ENCODE results near the gene BCAM.
"Not testable (repeated sequence)": the region's sequence is repeated elsewhere in the genome, so short reads cannot be mapped to it uniquely, and the experiment has no call there.

BCAM gene

GRCh38 chr19:44847144-44848035 lies 38.5 kb downstream of the BCAM start:
- TF ChIP-seq POLR2AphosphoS5 (IDR thresholded peaks at IDR 0.05; ENCODE audit: low read depth, low read length) (no peak), PAX5 (IDR thresholded peaks at IDR 0.05; ENCODE audit: insufficient read depth, low read length, severe bottlenecking) (no peak), POLR2A (IDR thresholded peaks at IDR 0.05; ENCODE audit: low read depth, low read length) (no peak), POU2F2 (IDR thresholded peaks at IDR 0.05; ENCODE audit: low read depth, low read length) (no peak), TAF1 (IDR thresholded peaks at IDR 0.05; ENCODE audit: low read depth, low read length) (no peak), SPI1 (IDR thresholded peaks at IDR 0.05; ENCODE audit: low read depth, low read length) (no peak)
- DNase-seq (ENCODE audit: insufficient read length, low spot score) (no peak), FAIRE-seq (no peak)

- no peak for TF ChIP-seq TAF1 (IDR thresholded peaks at IDR 0.05; ENCODE audit: low read depth, low read length)
- DNase-seq (ENCODE audit: insufficient read length, low spot score) (no peak), FAIRE-seq (no peak)
Measured at GRCh38 chr19:44848036-44848811, 39.3 kb downstream of the BCAM start.

- DNase-seq (ENCODE audit: insufficient read length, low spot score) = no peak
- no peak for FAIRE-seq
- TF ChIP-seq SPI1 (IDR thresholded peaks at IDR 0.05; ENCODE audit: low read depth, low read length) = no peak
- no peak for TF ChIP-seq PAX5 (IDR thresholded peaks at IDR 0.05; ENCODE audit: insufficient read depth, low read length, severe bottlenecking)
- no peak for TF ChIP-seq POU2F2 (IDR thresholded peaks at IDR 0.05; ENCODE audit: low read depth, low read length)
- TF ChIP-seq TAF1 (IDR thresholded peaks at IDR 0.05; ENCODE audit: low read depth, low read length) = no peak
- TF ChIP-seq POLR2AphosphoS5 (IDR thresholded peaks at IDR 0.05; ENCODE audit: low read depth, low read length) = no peak
- no peak for TF ChIP-seq POLR2A (IDR thresholded peaks at IDR 0.05; ENCODE audit: low read depth, low read length)
Measured at GRCh38 chr19:44848812-44849447, 40.0 kb downstream of the BCAM start.

GRCh38 chr19:44850641-44851109 lies 41.8 kb downstream of the BCAM start:
- FAIRE-seq (no peak), DNase-seq (ENCODE audit: insufficient read length, low spot score) (no peak)
- TF ChIP-seq POLR2AphosphoS5 (IDR thresholded peaks at IDR 0.05; ENCODE audit: low read depth, low read length) = no peak
- TF ChIP-seq SPI1 (IDR thresholded peaks at IDR 0.05; ENCODE audit: low read depth, low read length) = no peak
- no peak for TF ChIP-seq TAF1 (IDR thresholded peaks at IDR 0.05; ENCODE audit: low read depth, low read length)
- TF ChIP-seq POLR2A (IDR thresholded peaks at IDR 0.05; ENCODE audit: low read depth, low read length) = no peak
- TF ChIP-seq POU2F2 (IDR thresholded peaks at IDR 0.05; ENCODE audit: low read depth, low read length) = no peak
- TF ChIP-seq PAX5 (IDR thresholded peaks at IDR 0.05; ENCODE audit: insufficient read depth, low read length, severe bottlenecking) = no peak

GRCh38 chr19:44851427-44851826 lies 42.5 kb downstream of the BCAM start:
- no peak for DNase-seq (ENCODE audit: insufficient read length, low spot score)
- no peak for FAIRE-seq
- TF ChIP-seq POU2F2 (IDR thresholded peaks at IDR 0.05; ENCODE audit: low read depth, low read length) (no peak), POLR2A (IDR thresholded peaks at IDR 0.05; ENCODE audit: low read depth, low read length) (no peak), PAX5 (IDR thresholded peaks at IDR 0.05; ENCODE audit: insufficient read depth, low read length, severe bottlenecking) (no peak), SPI1 (IDR thresholded peaks at IDR 0.05; ENCODE audit: low read depth, low read length) (no peak), TAF1 (IDR thresholded peaks at IDR 0.05; ENCODE audit: low read depth, low read length) (no peak), POLR2AphosphoS5 (IDR thresholded peaks at IDR 0.05; ENCODE audit: low read depth, low read length) (no peak)

- no peak for TF ChIP-seq SPI1 (IDR thresholded peaks at IDR 0.05; ENCODE audit: low read depth, low read length)
- TF ChIP-seq POLR2A (IDR thresholded peaks at IDR 0.05; ENCODE audit: low read depth, low read length) = no peak
- no peak for TF ChIP-seq PAX5 (IDR thresholded peaks at IDR 0.05; ENCODE audit: insufficient read depth, low read length, severe bottlenecking)
- TF ChIP-seq TAF1 (IDR thresholded peaks at IDR 0.05; ENCODE audit: low read depth, low read length) = no peak
- no peak for TF ChIP-seq POLR2AphosphoS5 (IDR thresholded peaks at IDR 0.05; ENCODE audit: low read depth, low read length)
- no peak for TF ChIP-seq POU2F2 (IDR thresholded peaks at IDR 0.05; ENCODE audit: low read depth, low read length)
- FAIRE-seq (no peak), DNase-seq (ENCODE audit: insufficient read length, low spot score) (no peak)
Measured at GRCh38 chr19:44855606-44856005, 46.7 kb downstream of the BCAM start.

- no peak for TF ChIP-seq POLR2AphosphoS5 (IDR thresholded peaks at IDR 0.05; ENCODE audit: low read depth, low read length)
- DNase-seq (ENCODE audit: insufficient read length, low spot score) (no peak), FAIRE-seq (no peak)
Measured at GRCh38 chr19:44856421-44857083, 47.6 kb downstream of the BCAM start.

- FAIRE-seq = no peak
- DNase-seq (ENCODE audit: insufficient read length, low spot score) = no peak
- TF ChIP-seq PAX5 (IDR thresholded peaks at IDR 0.05; ENCODE audit: insufficient read depth, low read length, severe bottlenecking) = no peak
Measured at GRCh38 chr19:44857837-44858236, 48.9 kb downstream of the BCAM start.

GRCh38 chr19:44861576-44861975 lies 52.7 kb downstream of the BCAM start:
- DNase-seq (ENCODE audit: insufficient read length, low spot score); FAIRE-seq: not testable (repeated sequence)

Measured in GM12891 (cell line).